Neural progenitor cell (in vitro differentiated cells): Measurements from ENCODE around the gene TNS3.

Experiments
- CTCF ChIP-seq: fragments of 200-600 bp; sonication (generic); IDR thresholded peaks from 2 replicates; pipeline ENCODE4 v1.5.1; 2017; ENCODE audit warnings: antibody characterized with exemption, mild to moderate bottlenecking
- EZH2 ChIP-seq: fragments of 200-600 bp; sonication (generic); IDR thresholded peaks from 2 replicates; pipeline ENCODE4 v1.6.1; 2017; ENCODE audit warnings: antibody characterized with exemption, mild to moderate bottlenecking, moderate library complexity

GRCh38 chr7:47474211-47474936 lies 107.5 kb downstream of the TNS3 start:
- TF ChIP-seq CTCF, result no peak
- TF ChIP-seq EZH2, result no peak
